ENCODE data around the gene ZFAND2B.

DNA sequence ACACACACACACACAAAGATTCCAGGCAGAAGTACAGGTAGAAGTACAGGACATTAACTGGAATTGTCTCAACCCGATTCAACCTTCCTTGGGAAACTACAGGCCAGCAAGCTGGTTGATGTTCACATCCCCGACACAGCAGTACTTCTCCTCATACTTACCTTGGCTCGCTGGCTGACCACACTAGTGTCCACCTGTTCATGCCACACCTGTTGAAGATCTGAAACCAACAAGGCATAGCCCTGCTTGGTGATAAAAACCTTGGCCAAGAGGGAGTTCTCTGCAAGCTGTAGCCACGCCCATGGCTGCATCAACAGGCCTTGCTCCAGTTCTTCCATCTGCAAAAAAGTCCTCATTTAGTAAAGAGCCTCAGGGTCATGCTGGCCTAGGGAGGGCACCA lies 48.6 kb upstream of the ZFAND2B start:
- no peak for TF ChIP-seq ESRRA (CRISPR knock-in tag; IDR thresholded peaks at IDR 0.05; ENCODE audit: borderline replicate concordance)
- TF ChIP-seq, protein P1, sequence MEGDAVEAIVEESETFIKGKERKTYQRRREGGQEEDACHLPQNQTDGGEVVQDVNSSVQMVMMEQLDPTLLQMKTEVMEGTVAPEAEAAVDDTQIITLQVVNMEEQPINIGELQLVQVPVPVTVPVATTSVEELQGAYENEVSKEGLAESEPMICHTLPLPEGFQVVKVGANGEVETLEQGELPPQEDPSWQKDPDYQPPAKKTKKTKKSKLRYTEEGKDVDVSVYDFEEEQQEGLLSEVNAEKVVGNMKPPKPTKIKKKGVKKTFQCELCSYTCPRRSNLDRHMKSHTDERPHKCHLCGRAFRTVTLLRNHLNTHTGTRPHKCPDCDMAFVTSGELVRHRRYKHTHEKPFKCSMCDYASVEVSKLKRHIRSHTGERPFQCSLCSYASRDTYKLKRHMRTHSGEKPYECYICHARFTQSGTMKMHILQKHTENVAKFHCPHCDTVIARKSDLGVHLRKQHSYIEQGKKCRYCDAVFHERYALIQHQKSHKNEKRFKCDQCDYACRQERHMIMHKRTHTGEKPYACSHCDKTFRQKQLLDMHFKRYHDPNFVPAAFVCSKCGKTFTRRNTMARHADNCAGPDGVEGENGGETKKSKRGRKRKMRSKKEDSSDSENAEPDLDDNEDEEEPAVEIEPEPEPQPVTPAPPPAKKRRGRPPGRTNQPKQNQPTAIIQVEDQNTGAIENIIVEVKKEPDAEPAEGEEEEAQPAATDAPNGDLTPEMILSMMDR (IDR thresholded peaks at IDR 0.05): no peak
- no peak for TF ChIP-seq E2F1 (CRISPR knock-in tag; IDR thresholded peaks at IDR 0.05)
- TF ChIP-seq MXD4 (CRISPR knock-in tag; IDR thresholded peaks at IDR 0.05; ENCODE audit: borderline replicate concordance): no peak
